Activated T-helper 17 cell treated with anti-CD3 and anti-CD28 coated beads, Interleukin-2, amount 50 U/mL, for 72 hours (primary cell): ENCODE data around the gene TNFSF4. TPM values are rescaled to one million over a fixed set of nuclear protein-coding genes. Genes with fewer than 3 reads are reported as not detected.

Source experiments
- total RNA-seq, 2 donors: library from RNA; stranded (reverse); gene quantifications; one replicate each; pipeline ENCODE4 v1.2.3, GENCODE V29; 2022

TNFSF4 gene
- total RNA-seq, 2 donors from 2014 or later = 2.0 to 2.5 TPM

Other genes with a start within 250 kb of the TNFSF4 start
- not detected for gene TNFSF18, start 156.4 kb downstream of the TNFSF4 start, total RNA-seq